Naive B cell (primary cell): ENCODE measurements around the gene STK32C. TPM values are rescaled to one million over a fixed set of nuclear protein-coding genes. Genes with fewer than 3 reads are reported as not detected.
A peak's percentile ranks its signal among the peaks of the same experiment; 100 is the strongest.

Experiments
- ATAC-seq, 2 donors: fragments of 150-1000 bp; cut with Tn5 transposase; 2 replicates each; pipeline ENCODE4 v1.10.0; 2021; ENCODE audit warnings: low read depth in 2 of 2, mild to moderate bottlenecking in 2 of 2, moderate library complexity in 2 of 2
- DNase-seq: peaks from one replicate; pipeline ENCODE4 v3.0.0; 2022
- H3K27ac Mint-ChIP-seq, 6 donors: one replicate each; pipeline ENCODE4 v1.8.0; 2020 to 2022; ENCODE audit warnings: mild to moderate bottlenecking in 6 of 6, mixed read lengths in 6 of 6, moderate library complexity in 5 of 6, inconsistent platforms in 2 of 6
- H3K27me3 Mint-ChIP-seq, 3 donors: one replicate each; pipeline ENCODE4 v1.8.0; 2021 to 2022; ENCODE audit warnings: mixed read lengths in 3 of 3, mild to moderate bottlenecking in 1 of 3
- H3K36me3 Mint-ChIP-seq, 2 donors: one replicate each; pipeline ENCODE4 v1.8.0; 2020 to 2022; ENCODE audit warnings: mixed read lengths in 2 of 2, inconsistent platforms in 1 of 2, mild to moderate bottlenecking in 1 of 2
- H3K4me1 Mint-ChIP-seq, 3 donors: one replicate each; pipeline ENCODE4 v1.8.0; 2020 to 2022; ENCODE audit warnings: mixed read lengths in 3 of 3, inconsistent platforms in 1 of 3, mild to moderate bottlenecking in 1 of 3, moderate library complexity in 1 of 3
- H3K4me3 Mint-ChIP-seq, 8 donors: one replicate each; pipeline ENCODE4 v1.8.0; 2020 to 2022; ENCODE audit warnings: mild to moderate bottlenecking in 8 of 8, mixed read lengths in 8 of 8, moderate library complexity in 8 of 8, inconsistent platforms in 2 of 8
- H3K9me3 Mint-ChIP-seq, 7 donors: one replicate each; pipeline ENCODE4 v1.8.0; 2020 to 2022; ENCODE audit warnings: mixed read lengths in 7 of 7, mild to moderate bottlenecking in 5 of 7, inconsistent platforms in 2 of 7, moderate library complexity in 1 of 7
- polyA plus RNA-seq, 6 donors: library from polyadenylated mRNA; unstranded; fragments of 300-500 nt; fragmentation: Illumina TruSeq; gene quantifications; one replicate each; pipeline ENCODE4 v1.2.3, GENCODE V29; 2021; ENCODE audit warnings: low read depth in 6 of 6

The STK32C gene
- polyA plus RNA-seq, 6 donors from 2014 or later = 5.7 to 9.5 (median 7.2) TPM

DNA sequence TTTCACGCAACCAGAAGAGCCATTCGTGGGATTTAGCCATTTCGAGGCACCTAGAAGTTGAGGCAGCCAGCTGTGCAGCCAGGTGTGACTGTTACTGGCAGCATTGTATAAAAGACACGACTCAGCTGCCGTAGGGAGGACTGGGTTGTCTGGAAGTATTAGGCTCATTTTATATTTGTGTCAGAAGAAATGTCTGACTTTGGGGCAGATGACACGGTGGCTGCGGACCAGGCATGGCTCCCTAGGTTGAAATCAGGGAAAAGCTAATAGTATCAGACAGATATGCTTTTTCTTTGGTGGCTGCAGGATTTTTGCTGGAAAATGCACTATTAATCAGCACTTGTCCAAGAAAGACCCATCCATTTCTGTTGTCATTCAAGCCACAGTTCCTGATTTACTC, 125.2 kb downstream of the STK32C start:
- ATAC-seq (no peak), DNase-seq (no peak)
- H3K4me3 Mint-ChIP-seq = no peak overlapping the region
- H3K36me3 Mint-ChIP-seq = no peaks in the 10 kb centered on the region
- H3K9me3 Mint-ChIP-seq = peaks cover 0 to 3% (median 0%) of the 10 kb centered on the region in 7 donors
- peaks cover 0 to 5% (median 4%) of the 10 kb centered on the region in 3 donors for H3K4me1 Mint-ChIP-seq
- peaks cover 44 to 54% (median 52%) of the 10 kb centered on the region in 3 donors for H3K27me3 Mint-ChIP-seq
- H3K27ac Mint-ChIP-seq = no peak overlapping the region

DNA sequence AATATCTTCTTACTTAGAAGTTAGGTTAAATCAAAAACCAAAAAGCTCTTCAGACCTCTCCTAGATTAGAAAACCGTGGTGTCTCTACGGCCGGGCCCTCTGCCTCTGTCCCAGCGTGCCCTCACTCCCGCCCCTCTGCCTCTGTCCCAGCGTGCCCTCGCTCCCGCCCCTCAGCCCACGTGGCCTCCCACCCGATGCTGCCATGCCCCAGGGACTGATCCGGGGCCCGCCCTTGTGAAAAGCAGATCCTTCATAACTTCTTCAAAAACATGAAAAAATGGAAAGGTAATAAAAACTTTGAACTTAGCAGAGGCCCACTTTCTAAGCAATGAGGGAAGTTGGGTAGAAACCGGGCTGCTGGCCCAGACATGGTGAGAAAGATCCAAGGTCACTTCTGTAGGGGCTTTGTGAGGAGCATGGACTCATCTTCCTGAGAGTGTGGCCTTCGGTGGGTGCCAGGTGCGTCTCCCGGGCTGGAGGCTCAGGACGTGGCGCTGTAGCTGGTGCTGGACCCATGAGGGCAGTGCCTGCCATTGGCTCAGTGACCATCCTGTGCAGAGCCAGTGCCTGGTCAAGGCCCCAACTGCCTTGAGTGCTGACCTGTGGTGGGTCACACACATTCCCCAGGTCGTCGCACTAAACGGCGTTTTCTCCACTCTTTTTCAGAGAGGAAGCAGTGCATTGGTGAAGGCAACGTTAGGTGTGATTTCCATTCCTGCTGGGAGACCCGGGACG, 125.9 kb downstream of the STK32C start:
- H3K27ac Mint-ChIP-seq = no peak overlapping the region
- no peaks in the 10 kb centered on the region for H3K36me3 Mint-ChIP-seq
- peaks cover 51 to 61% (median 58%) of the 10 kb centered on the region in 3 donors for H3K27me3 Mint-ChIP-seq

DNA sequence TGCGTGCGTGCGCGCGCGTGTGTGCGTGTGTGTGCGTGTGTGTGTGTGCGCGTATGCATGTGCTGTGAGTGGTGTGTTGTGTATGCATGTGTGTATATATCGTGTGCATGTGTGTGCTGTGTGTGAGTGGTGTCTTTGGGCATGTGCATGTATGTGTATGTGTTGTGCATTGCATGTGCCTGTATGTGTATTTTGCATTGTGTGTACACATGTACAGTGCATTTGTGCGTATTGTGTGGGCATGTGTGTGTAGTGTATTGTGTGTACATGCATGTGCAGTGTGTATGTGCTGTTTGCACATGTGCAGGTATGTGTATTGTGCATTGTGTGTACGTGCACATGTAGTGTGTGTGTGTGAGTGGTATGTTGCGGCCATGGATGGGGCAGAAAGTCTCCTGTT, 127.0 kb downstream of the STK32C start:
- Mint-ChIP-seq H3K4me1 (peaks cover 10 to 18% (median 13%) of the 10 kb centered on the region in 3 donors), H3K36me3 (no peaks in the 10 kb centered on the region), H3K4me3 (no peak overlapping the region), H3K9me3 (peaks cover 0 to 3% (median 0%) of the 10 kb centered on the region in 7 donors), H3K27ac (no peak overlapping the region), H3K27me3 (peaks cover 59 to 70% (median 69%) of the 10 kb centered on the region in 3 donors)
- DNase-seq (no peak), ATAC-seq (no peak)

More for the DNA sequence above, 125.9 kb downstream of the STK32C start:
- H3K4me1 Mint-ChIP-seq = peaks cover 3 to 9% (median 7%) of the 10 kb centered on the region in 3 donors
- no peak for DNase-seq
- H3K9me3 Mint-ChIP-seq = peaks cover 0 to 3% (median 0%) of the 10 kb centered on the region in 7 donors
- ATAC-seq = no peak
- no peak overlapping the region for H3K4me3 Mint-ChIP-seq

DNA sequence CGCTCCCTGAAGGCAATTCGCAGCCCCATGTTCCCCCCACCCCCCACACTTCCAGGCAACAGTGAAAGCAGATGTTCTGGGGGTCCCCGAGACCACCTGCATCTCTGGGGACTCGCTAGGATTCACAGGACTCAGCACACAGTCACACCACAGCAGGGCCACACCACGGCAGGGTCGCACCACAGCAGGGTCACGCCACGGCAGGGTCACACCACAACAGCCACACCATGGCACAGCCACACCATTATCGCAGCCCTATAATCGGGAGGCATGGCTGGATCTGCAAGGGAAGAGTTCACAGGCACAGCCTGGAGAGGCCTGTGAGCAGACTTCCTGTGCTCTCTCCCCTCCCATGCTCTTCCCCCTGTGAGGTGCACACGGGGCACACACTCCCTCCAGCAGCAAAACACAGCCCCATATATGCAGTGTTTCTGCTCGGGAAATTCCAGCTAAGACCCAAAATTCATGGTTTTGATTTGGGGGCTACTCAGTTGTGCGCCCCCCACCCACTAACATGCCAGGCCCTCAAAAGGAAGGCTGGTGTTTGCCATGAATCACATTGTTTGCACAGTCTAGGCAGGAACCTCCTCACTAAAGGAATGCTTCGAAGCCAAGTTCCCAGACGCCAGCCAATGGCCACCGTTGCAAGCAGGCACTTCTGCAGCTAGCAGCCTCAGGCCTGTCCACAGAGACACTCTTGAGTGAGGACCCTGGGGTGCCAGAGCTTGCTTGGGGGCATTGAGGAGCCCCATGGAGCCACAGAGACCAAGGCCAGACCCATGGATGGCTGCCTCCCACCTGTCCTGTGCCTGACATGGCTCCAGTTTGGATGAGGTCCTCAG, 128.0 kb downstream of the STK32C start:
- ATAC-seq (no peak), DNase-seq (no peak)
- Mint-ChIP-seq H3K4me3 (no peak overlapping the region), H3K4me1 (peaks cover 10 to 23% (median 19%) of the 10 kb centered on the region in 3 donors), H3K9me3 (peaks cover 0 to under 1% (median 0%) of the 10 kb centered on the region in 7 donors), H3K27me3 (peaks cover 63 to 68% (median 65%) of the 10 kb centered on the region in 3 donors), H3K36me3 (no peaks in the 10 kb centered on the region), H3K27ac (no peak overlapping the region)

DNA sequence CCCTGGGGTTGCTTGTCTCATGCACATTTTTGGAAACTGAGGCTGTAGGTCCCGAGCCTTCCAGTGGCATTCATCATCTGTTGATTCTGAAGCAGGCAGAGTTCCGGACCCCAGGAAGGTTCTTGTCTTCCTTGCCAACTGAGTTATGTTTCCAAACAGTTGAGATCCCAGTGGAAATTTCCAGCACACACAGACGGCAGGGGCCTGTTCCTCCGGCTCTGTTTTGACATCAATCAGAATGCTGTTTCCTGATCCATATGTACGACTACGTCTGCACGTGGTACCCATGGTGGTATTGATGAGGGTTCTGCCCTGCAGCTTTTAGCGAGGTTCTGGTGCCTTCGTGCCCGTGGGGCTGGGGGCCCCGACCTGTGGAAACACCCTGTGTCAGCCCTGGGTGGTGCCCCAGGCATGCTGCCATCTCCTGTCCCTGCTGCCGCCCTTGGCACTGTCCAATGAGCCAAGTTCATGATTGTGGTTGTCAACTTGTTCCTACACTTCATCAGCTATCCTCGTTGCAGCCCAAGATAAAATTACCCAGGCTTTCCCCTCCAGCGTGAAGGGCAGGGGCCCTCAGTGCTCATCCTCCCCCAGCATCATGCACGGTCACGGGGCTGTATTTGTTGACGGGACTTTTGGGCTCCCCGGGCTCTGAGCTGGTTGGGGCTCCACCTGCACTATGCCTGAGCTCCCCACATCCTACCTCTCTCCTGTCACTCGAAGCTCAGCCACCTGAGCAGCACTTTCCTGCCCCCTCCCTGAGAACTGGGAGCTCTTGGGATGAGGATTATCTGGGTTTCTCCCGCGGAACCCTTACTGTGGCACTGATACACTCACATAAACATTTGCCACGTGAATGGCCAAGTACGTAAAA, 128.8 kb downstream of the STK32C start:
- H3K36me3 Mint-ChIP-seq = no peaks in the 10 kb centered on the region
- no peak for DNase-seq
- no peak for ATAC-seq
- peaks cover 56 to 63% (median 61%) of the 10 kb centered on the region in 3 donors for H3K27me3 Mint-ChIP-seq
- no peak overlapping the region for H3K4me3 Mint-ChIP-seq
- H3K9me3 Mint-ChIP-seq = no peaks in the 10 kb centered on the region
- no peak overlapping the region for H3K27ac Mint-ChIP-seq
- peaks cover 12 to 21% (median 19%) of the 10 kb centered on the region in 3 donors for H3K4me1 Mint-ChIP-seq

DNA sequence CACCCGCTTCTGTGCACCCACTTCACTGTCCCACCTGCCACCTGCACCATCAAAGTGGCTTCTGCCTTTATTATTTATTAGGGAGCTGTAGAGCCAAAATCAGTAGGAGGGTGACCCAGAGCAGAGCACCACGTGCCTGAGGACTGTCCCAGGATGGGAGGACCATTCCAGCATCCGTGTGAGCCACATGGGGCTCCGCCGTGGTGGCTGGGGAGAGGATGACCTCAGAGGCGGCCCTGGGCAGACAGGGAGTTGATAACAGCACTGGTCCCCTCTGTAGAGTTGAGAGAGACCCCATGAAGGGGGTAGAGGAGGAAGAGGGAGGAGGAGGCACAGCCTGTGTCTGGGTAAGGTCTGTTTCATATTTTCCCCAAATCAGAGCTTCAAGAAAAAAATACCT, 129.7 kb downstream of the STK32C start:
- peaks cover 52 to 64% (median 59%) of the 10 kb centered on the region in 3 donors for H3K27me3 Mint-ChIP-seq
- no peak for ATAC-seq
- H3K9me3 Mint-ChIP-seq = peaks cover 0 to 3% (median 0%) of the 10 kb centered on the region in 7 donors

DNA sequence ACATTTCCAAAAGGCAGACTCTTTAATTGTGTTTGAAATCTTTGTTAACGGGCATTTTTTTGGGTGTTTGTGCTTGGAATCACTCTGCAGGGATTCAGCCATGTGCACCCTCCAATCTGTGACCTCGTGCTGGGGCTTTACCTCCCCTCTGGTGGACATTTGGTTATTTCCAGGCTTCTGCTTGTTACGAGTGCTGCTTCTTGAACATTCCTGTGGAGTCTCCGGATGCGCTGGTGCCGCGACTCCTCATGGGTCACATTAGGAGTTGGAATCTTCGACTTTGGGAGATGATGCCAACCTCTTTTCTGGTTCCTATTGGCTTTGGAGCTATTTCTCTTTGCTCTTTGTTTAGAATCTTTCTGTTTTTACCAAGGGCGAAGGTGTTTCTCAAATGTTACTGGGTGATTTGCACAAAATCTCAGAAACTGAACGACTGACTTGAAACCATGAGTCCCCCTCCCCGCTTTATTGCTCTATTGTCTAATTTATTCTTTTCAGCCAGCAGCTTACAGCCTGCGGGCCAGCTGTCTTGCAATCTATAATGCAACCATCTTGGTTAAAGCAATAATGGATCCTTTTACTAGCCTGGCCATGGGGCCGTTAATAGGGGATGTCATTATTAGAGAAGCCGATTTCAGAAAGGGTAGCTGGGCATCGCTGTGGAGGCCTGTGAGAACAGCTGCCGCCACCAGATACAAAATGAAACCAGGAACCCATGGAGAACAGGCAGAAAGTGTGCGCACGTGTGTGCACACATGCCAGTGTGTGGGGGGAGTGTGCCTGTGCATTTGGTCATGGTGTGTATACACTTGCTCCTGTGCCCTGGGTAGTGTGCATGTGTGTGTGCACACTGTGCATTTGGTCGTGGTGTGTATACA, 130.9 kb downstream of the STK32C start:
- no peak for ATAC-seq
- no peak for DNase-seq
- H3K36me3 Mint-ChIP-seq = no peaks in the 10 kb centered on the region
- peaks cover 18 to 24% (median 21%) of the 10 kb centered on the region in 3 donors for H3K4me1 Mint-ChIP-seq
- H3K4me3 Mint-ChIP-seq = peak overlapping the region in 6 of 8 donors; percentile 21 to 68 (median 54)
- H3K27me3 Mint-ChIP-seq = peaks cover 53 to 60% (median 57%) of the 10 kb centered on the region in 3 donors
- peak overlapping the region in 2 of 6 donors; percentile 38 to 86 for H3K27ac Mint-ChIP-seq
- H3K9me3 Mint-ChIP-seq = peaks cover 0 to 4% (median 0%) of the 10 kb centered on the region in 7 donors

More for the DNA sequence above, 129.7 kb downstream of the STK32C start:
- H3K36me3 Mint-ChIP-seq = no peaks in the 10 kb centered on the region
- no peak overlapping the region for H3K27ac Mint-ChIP-seq
- H3K4me1 Mint-ChIP-seq = peaks cover 18 to 24% (median 21%) of the 10 kb centered on the region in 3 donors
- DNase-seq = no peak
- no peak overlapping the region for H3K4me3 Mint-ChIP-seq

DNA sequence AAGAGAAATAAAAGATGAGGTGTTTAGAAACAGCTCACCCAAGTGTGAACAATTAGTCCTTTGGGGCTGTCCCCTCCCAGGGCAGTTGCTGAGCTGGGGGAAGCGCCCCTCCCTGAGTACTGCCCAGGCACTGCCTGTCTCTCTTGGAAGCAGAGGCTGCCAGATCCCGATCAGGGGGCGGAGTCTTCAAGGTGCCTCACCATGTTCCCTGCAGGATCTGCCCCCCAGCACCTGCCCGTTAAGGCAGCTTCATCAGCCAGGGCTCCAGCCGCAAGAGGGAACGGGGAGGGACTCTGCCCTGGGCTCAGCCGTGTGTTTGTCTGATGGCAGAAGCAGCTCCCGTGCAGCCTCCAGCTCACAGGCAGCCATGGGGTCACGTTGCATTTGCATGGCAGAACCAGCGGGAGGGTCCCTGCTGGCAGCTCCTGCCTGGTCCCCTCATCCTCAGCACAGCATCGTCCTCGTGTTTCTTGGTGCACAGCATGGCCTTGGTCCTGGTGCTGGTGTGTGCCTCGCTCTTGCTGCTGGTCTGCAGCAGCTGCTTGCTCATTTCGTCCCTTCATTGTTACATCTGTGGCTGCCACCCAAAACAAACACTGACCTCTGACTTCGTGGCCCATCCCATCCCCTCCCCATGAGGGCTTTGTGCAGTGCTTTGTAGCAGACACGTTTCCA, 131.7 kb downstream of the STK32C start:
- ATAC-seq (peak; percentile 54 to 67), DNase-seq (no peak)
- Mint-ChIP-seq H3K27me3 (peaks cover 52 to 60% (median 58%) of the 10 kb centered on the region in 3 donors), H3K36me3 (no peaks in the 10 kb centered on the region), H3K4me1 (peaks cover 18 to 24% (median 21%) of the 10 kb centered on the region in 3 donors), H3K27ac (peak overlapping the region in 1 of 6 donors; percentile 86), H3K9me3 (peaks cover 0 to 4% (median 0%) of the 10 kb centered on the region in 7 donors), H3K4me3 (peak overlapping the region in 6 of 8 donors; percentile 15 to 56 (median 52))

DNA sequence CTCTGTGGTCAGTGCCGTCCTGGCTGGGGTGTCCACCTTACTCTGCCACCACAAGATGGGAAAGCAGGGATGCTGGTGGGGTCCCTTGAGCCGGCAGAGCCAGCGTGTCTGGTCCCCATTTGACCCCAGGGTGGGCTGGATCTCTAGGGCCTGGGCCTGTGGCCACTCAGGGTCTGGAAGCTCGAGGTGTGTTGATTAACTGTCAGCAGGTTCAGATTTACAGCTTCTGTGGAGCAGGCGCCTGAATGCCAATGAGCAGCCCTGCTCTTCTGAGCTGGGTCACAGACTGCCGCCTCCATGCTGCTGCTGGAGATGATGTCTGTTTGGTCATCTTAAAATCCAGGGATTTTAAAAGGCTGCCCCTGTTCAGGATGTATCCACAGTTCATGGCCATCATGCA, 132.3 kb downstream of the STK32C start:
- Mint-ChIP-seq H3K4me3 (peak overlapping the region in 1 of 8 donors; percentile 4), H3K27me3 (peaks cover 48 to 60% (median 54%) of the 10 kb centered on the region in 3 donors), H3K36me3 (no peaks in the 10 kb centered on the region), H3K4me1 (peaks cover 18 to 24% (median 21%) of the 10 kb centered on the region in 3 donors), H3K27ac (no peak overlapping the region), H3K9me3 (peaks cover 0 to 4% (median 0%) of the 10 kb centered on the region in 7 donors)
- ATAC-seq (peak in 1 of 2 donors; percentile 12), DNase-seq (no peak)

DNA sequence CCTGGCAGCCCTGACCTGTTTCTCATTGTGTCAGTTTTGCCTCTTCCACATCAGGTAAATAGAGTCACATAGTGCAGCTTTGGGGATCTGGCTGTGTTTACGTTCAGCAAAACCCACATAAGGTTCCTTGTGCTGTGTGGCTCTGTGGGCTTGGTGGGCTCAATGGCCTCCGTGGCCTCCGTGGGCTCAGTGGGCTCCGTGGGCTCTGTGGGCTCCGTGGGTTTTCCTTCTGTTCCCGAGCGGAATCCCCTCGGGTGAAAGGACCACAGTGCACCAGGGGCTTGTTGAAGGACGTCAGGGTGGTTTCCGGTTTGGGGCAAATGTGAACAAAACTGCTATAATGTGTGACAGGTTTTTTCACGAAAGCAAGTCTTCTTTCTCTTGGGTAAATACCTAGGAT, 133.5 kb downstream of the STK32C start:
- Mint-ChIP-seq H3K27me3 (peaks cover 45 to 57% (median 50%) of the 10 kb centered on the region in 3 donors), H3K4me3 (no peak overlapping the region), H3K4me1 (peaks cover 18 to 24% (median 21%) of the 10 kb centered on the region in 3 donors), H3K27ac (no peak overlapping the region), H3K36me3 (no peaks in the 10 kb centered on the region), H3K9me3 (peaks cover 0 to 4% (median 0%) of the 10 kb centered on the region in 7 donors)
- no peak for DNase-seq
- ATAC-seq = no peak

DNA sequence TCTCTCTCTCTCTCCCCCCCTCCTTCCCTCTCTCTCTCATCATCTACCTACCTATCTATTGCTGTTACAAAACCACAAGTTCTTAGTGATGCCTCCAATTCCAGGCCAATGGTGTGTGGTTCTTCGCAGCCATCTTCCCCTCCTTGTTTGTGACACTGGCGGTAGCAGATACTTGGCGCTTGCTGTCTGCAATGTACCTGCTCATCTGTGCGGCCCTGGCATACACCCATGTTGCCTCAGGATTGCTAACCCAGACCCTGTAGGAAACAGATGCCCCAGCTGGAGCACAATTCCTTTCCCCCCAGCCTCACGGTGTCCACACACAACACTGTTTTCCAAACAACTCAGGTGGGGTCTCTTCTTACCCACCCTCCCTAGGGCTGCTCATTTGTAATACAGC, 134.6 kb downstream of the STK32C start:
- Mint-ChIP-seq H3K4me3 (no peak overlapping the region), H3K4me1 (peaks cover 18 to 24% (median 21%) of the 10 kb centered on the region in 3 donors), H3K36me3 (no peaks in the 10 kb centered on the region), H3K27me3 (peaks cover 39 to 51% (median 40%) of the 10 kb centered on the region in 3 donors), H3K27ac (peak overlapping the region in 3 of 6 donors; percentile 19 to 74 (median 50)), H3K9me3 (peaks cover 0 to 4% (median 0%) of the 10 kb centered on the region in 7 donors)
- ATAC-seq (no peak), DNase-seq (no peak)
